IMR-90 (cell line): Measurements from ENCODE around the gene PTPRG. TPM values are rescaled to one million over a fixed set of nuclear protein-coding genes. Genes with fewer than 3 reads are reported as not detected.

Experiments
- ATAC-seq: fragments of 200-7000 bp; cut with Tn5 transposase; 2 replicates; pipeline ENCODE4 v1.9.1; 2020; ENCODE audit warnings: low read depth, mild to moderate bottlenecking, moderate library complexity
- BruUV-seq: library from RNA; stranded (reverse); fragments of 400-500 nt; replicated peaks from 2 replicates; lab custom pipeline; 2021; lab: Mats Ljungman, UMichigan
- CTCF ChIA-PET: fragments of 300-600 bp; formaldehyde crosslinking; extraction: SDS; loops from one replicate; lab custom pipeline; 2021; ENCODE audit warnings: antibody characterized with exemption; lab: Yijun Ruan, JAX
- POLR2A ChIA-PET: fragments of 300-600 bp; sonication (Branson Sonifier 250); formaldehyde crosslinking; loops from one replicate; lab custom pipeline; 2022; ENCODE audit warnings: antibody characterized with exemption; ENCODE audit not compliant: unreplicated experiment; lab: Charles Lee
- DNase-seq: peaks from one replicate; pipeline ENCODE4 v3.0.0; 2013
- H2AFZ ChIP-seq: replicated peaks from 2 replicates; pipeline ENCODE3; 2013; ENCODE audit warnings: low read length, mild to moderate bottlenecking; ENCODE audit not compliant: poor library complexity
- H2AK5ac ChIP-seq: 2 replicates; pipeline ENCODE4 v1.6.1; 2013; ENCODE audit warnings: low read depth, low read length, inconsistent platforms
- H2AK9ac ChIP-seq: replicated peaks from 2 replicates; pipeline ENCODE3; 2013; ENCODE audit warnings: mild to moderate bottlenecking, low read depth, low read length, moderate library complexity; ENCODE audit not compliant: poor library complexity
- H2BK120ac ChIP-seq: 2 replicates; pipeline ENCODE4 v1.6.1; 2013; ENCODE audit warnings: low read depth, low read length, inconsistent platforms
- H2BK15ac ChIP-seq: 3 replicates; pipeline ENCODE4 v1.6.1; 2013; ENCODE audit warnings: low read depth, low read length, inconsistent platforms
- H2BK20ac ChIP-seq: 2 replicates; pipeline ENCODE4 v1.6.1; 2013; ENCODE audit warnings: low read depth, mild to moderate bottlenecking, inconsistent platforms, low read length, moderate library complexity
- H2BK5ac ChIP-seq: 2 replicates; pipeline ENCODE4 v1.6.1; 2013; ENCODE audit warnings: mild to moderate bottlenecking, low read depth, low read length, inconsistent platforms; ENCODE audit not compliant: poor library complexity, severe bottlenecking
- H3K14ac ChIP-seq: replicated peaks from 2 replicates; pipeline ENCODE4 v1.6.1; 2013; ENCODE audit warnings: low read depth, low read length, inconsistent platforms
- H3K18ac ChIP-seq: 2 replicates; pipeline ENCODE4 v1.6.1; 2013; ENCODE audit warnings: low read depth, low read length, control low read depth
- H3K23ac ChIP-seq: 2 replicates; pipeline ENCODE4 v1.6.1; 2013; ENCODE audit warnings: low read depth, low read length, inconsistent platforms
- H3K27ac ChIP-seq: 2 replicates; pipeline ENCODE4 v1.5.1; 2013; ENCODE audit warnings: mild to moderate bottlenecking, control low read depth, low read length; ENCODE audit not compliant: insufficient read depth
- H3K27me3 ChIP-seq: 2 replicates; pipeline ENCODE4 v1.6.1; 2013; ENCODE audit warnings: low read length; ENCODE audit not compliant: control insufficient read depth, insufficient read depth
- H3K36me3 ChIP-seq: 2 replicates; pipeline ENCODE4 v1.6.1; 2013; ENCODE audit warnings: low read length, mixed read lengths; ENCODE audit not compliant: control insufficient read depth, insufficient read depth
- H3K4ac ChIP-seq: 2 replicates; pipeline ENCODE4 v1.6.1; 2013; ENCODE audit warnings: low read depth, low read length, inconsistent platforms
- H3K4me1 ChIP-seq: 2 replicates; pipeline ENCODE4 v1.6.1; 2013; ENCODE audit warnings: low read length, mixed read lengths; ENCODE audit not compliant: control insufficient read depth, insufficient read depth
- H3K4me2 ChIP-seq: 2 replicates; pipeline ENCODE4 v1.6.1; 2013; ENCODE audit warnings: low read depth, mild to moderate bottlenecking, control low read depth, low read length, moderate library complexity
- H3K4me3 ChIP-seq: 2 replicates; pipeline ENCODE4 v1.5.1; 2013; ENCODE audit warnings: low read depth, mild to moderate bottlenecking, control low read depth, low read length, moderate library complexity; ENCODE audit not compliant: insufficient read depth
- H3K56ac ChIP-seq: 2 replicates; pipeline ENCODE4 v1.6.1; 2013; ENCODE audit warnings: low read length, inconsistent platforms; ENCODE audit not compliant: insufficient read depth; ENCODE audit errors: extremely low read depth
- H3K79me1 ChIP-seq, 2 experiments: 2 replicates each; pipeline ENCODE4 v1.6.1; 2013; ENCODE audit warnings: low read length in 2 of 2, inconsistent platforms in 1 of 2, low read depth in 1 of 2
- H3K9ac ChIP-seq: 2 replicates; pipeline ENCODE4 v1.6.1; 2013; ENCODE audit warnings: low read depth, low read length, control low read depth
- H3K9me1 ChIP-seq: 2 replicates; pipeline ENCODE4 v1.6.1; 2013; ENCODE audit warnings: low read length, inconsistent platforms; ENCODE audit not compliant: insufficient read depth
- H3K9me3 ChIP-seq: 2 replicates; pipeline ENCODE4 v1.6.1; 2013; ENCODE audit warnings: low read length; ENCODE audit not compliant: control insufficient read depth, insufficient read depth
- H4K20me1 ChIP-seq: 2 replicates; pipeline ENCODE4 v1.6.1; 2013; ENCODE audit warnings: low read length, inconsistent platforms; ENCODE audit not compliant: insufficient read depth
- H4K5ac ChIP-seq: 2 replicates; pipeline ENCODE4 v1.6.1; 2013; ENCODE audit warnings: mild to moderate bottlenecking, low read depth, low read length, control low read depth
- H4K8ac ChIP-seq, 2 experiments: 2 replicates each; pipeline ENCODE4 v1.6.1; 2013; ENCODE audit warnings: low read depth in 2 of 2, low read length in 2 of 2, control low read depth in 1 of 2, inconsistent platforms in 1 of 2
- H4K91ac ChIP-seq: 2 replicates; pipeline ENCODE4 v1.6.1; 2013; ENCODE audit warnings: low read depth, low read length, inconsistent platforms; ENCODE audit not compliant: insufficient read depth
- BHLHE40 ChIP-seq: fragments of 150-350 bp; IDR thresholded peaks from 2 replicates; pipeline ENCODE4 v1.6.1; 2016; ENCODE audit warnings: mild to moderate bottlenecking, low read depth, low read length
- CEBPB ChIP-seq: IDR thresholded peaks from 2 replicates; pipeline ENCODE4 v1.6.1; 2012; ENCODE audit warnings: low read depth, low read length, improper control_type of control experiment
- CHD1 ChIP-seq: IDR thresholded peaks from 2 replicates; pipeline ENCODE4 v1.6.1; 2012; ENCODE audit warnings: low read depth, low read length, improper control_type of control experiment
- ELK1 ChIP-seq: fragments of 150-350 bp; IDR thresholded peaks from 2 replicates; pipeline ENCODE4 v1.6.1; 2016; ENCODE audit warnings: low read depth, mild to moderate bottlenecking, low read length, moderate library complexity, borderline replicate concordance
- MAFK ChIP-seq: IDR thresholded peaks from 2 replicates; pipeline ENCODE4 v1.6.1; 2012; ENCODE audit warnings: low read depth, low read length, improper control_type of control experiment
- MAZ ChIP-seq: IDR thresholded peaks from 2 replicates; pipeline ENCODE4 v1.6.1; 2012; ENCODE audit warnings: low read depth, mild to moderate bottlenecking, low read length, improper control_type of control experiment, moderate library complexity, borderline replicate concordance
- MXI1 ChIP-seq: IDR thresholded peaks from 2 replicates; pipeline ENCODE4 v1.6.1; 2012; ENCODE audit warnings: low read depth, mild to moderate bottlenecking, low read length, moderate library complexity, borderline replicate concordance
- NFE2L2 ChIP-seq: fragments of 150-350 bp; IDR thresholded peaks from 2 replicates; pipeline ENCODE4 v1.6.1; 2016; ENCODE audit warnings: low read depth, mild to moderate bottlenecking, low read length
- POLR2A ChIP-seq: IDR thresholded peaks from 2 replicates; pipeline ENCODE4 v1.6.1; 2012; ENCODE audit warnings: mild to moderate bottlenecking, low read depth, low read length
- RCOR1 ChIP-seq: IDR thresholded peaks from 2 replicates; pipeline ENCODE4 v1.6.1; 2012; ENCODE audit warnings: mild to moderate bottlenecking, low read length, improper control_type of control experiment; ENCODE audit not compliant: insufficient replicate concordance
- SMC3 ChIP-seq: fragments of 150-350 bp; IDR thresholded peaks from 2 replicates; pipeline ENCODE4 v1.6.1; 2016; ENCODE audit warnings: low read depth, mild to moderate bottlenecking, antibody characterized with exemption, low read length, moderate library complexity
- USF2 ChIP-seq: fragments of 150-350 bp; IDR thresholded peaks from 2 replicates; pipeline ENCODE4 v1.6.1; 2017; ENCODE audit warnings: mild to moderate bottlenecking, antibody characterized with exemption, low read length, low read depth
- WGBS, 2 experiments: methylation state at CpG; one replicate each; pipeline versions ENCODE4 v1.1.5 to v1.1.7; 2013; ENCODE audit warnings: missing lambda C conversion rate in 2 of 2; ENCODE audit not compliant: insufficient read length in 1 of 2; ENCODE audit errors: extremely low coverage in 2 of 2; 5-methylcytosine and 5-hydroxymethylcytosine counted together
- dilution Hi-C: fragments of 300-500 bp; cut with HindIII; formaldehyde crosslinking; loops from one replicate; pipeline ENCODE4 v1.14.3; 2018; ENCODE audit warnings: low sequenced_read_pairs; ENCODE audit not compliant: unreplicated experiment
- in situ Hi-C: fragments of 300-500 bp; cut with MboI; formaldehyde crosslinking; loops from 3 replicates; pipeline ENCODE4 v1.14.3; 2019; ENCODE audit warnings: low sequenced_read_pairs, inconsistent platforms, mixed read lengths
- intact Hi-C: fragments of 100-400 bp; cut with micrococcal nuclease; formaldehyde crosslinking; loops from 2 replicates; pipeline ENCODE4 v1.10.0; 2022
- polyA plus RNA-seq, 3 experiments: library from polyadenylated mRNA; depleted of rRNA; stranded (reverse); fragments of >200 nt; gene quantifications; 2 replicates each; pipeline ENCODE4 v1.2.3, GENCODE V29; 2012; ENCODE audit warnings: low replicate concordance in 1 of 3
- total RNA-seq: library from RNA; depleted of rRNA; stranded (reverse); fragments of >200 nt; gene quantifications from 2 replicates; pipeline ENCODE4 v1.2.3, GENCODE V29; 2012

Gene PTPRG
- total and polyA plus RNA-seq, 2 of the 4 experiments (the other 2 are of a cell fraction) = 7.7 to 31.0 TPM

GRCh38 chr3:61954097-61954540 is 392.7 kb downstream of the PTPRG start:
- TF ChIP-seq POLR2A (no peak), CEBPB (0 out of 2 replicates have a peak, but pooled peaks have one; percentile 28), RCOR1 (no peak), MAFK (no peak), MXI1 (no peak), BHLHE40 (peak; percentile 59; the same call in 1 of the 2 replicates), NFE2L2 (no peak), USF2 (no peak), MAZ (no peak), SMC3 (no peak), ELK1 (no peak), CHD1 (no peak)
- no TSS peak for BruUV-seq
- no peak overlapping the region for H3K23ac ChIP-seq
- peaks cover 3% of the 10 kb centered on the region; the same call in 1 of the 2 replicates for H4K20me1 ChIP-seq
- ATAC-seq (peak; percentile 77), DNase-seq (peak; percentile 72)
- no peak overlapping the region for H3K4me3 ChIP-seq
- peak overlapping the region; percentile 10; the same call in 1 of the 2 replicates for H3K4me2 ChIP-seq
- no peak overlapping the region for H2AK9ac ChIP-seq
- H3K14ac ChIP-seq = no peak overlapping the region
- no peaks in the 10 kb centered on the region for H3K27me3 ChIP-seq
- no peak overlapping the region for H3K27ac ChIP-seq
- peaks cover 4% of the 10 kb centered on the region; the same call in 1 of the 2 replicates for H3K9me1 ChIP-seq
- H3K56ac ChIP-seq = no peak overlapping the region
- H4K8ac ChIP-seq = no peak overlapping the region
- H3K9ac ChIP-seq = no peak overlapping the region
- H4K91ac ChIP-seq = no peak overlapping the region
- dilution Hi-C loops = no loop called here
- peaks cover 21 to 33% of the 10 kb centered on the region in 2 experiments for H3K79me1 ChIP-seq
- no peak overlapping the region for H2AFZ ChIP-seq
- no peak overlapping the region for H2AK5ac ChIP-seq
- no peaks in the 10 kb centered on the region for H3K9me3 ChIP-seq
- no peak overlapping the region for H2BK120ac ChIP-seq
- no peak overlapping the region for H2BK20ac ChIP-seq
- POLR2A ChIA-PET = no interaction called here
- H4K5ac ChIP-seq = no peak overlapping the region
- no peak overlapping the region for H3K4ac ChIP-seq
- in situ Hi-C loops = no loop called here
- H3K18ac ChIP-seq = no peak overlapping the region
- no peak overlapping the region for H2BK15ac ChIP-seq
- no CpG with 5 or more reads among the region's 2 CpGs for WGBS, 2 experiments
- intact Hi-C loops = no loop called here
- H2BK5ac ChIP-seq = no peak overlapping the region
- peaks cover 8% of the 10 kb centered on the region for H3K4me1 ChIP-seq
- CTCF ChIA-PET = no interaction called here
- H3K36me3 ChIP-seq = no peaks in the 10 kb centered on the region
